GM21737 (cell line): ENCODE measurements around the gene SLCO4A1.

Source experiments
- ATAC-seq: cut with Tn5 transposase; IDR thresholded peaks from one replicate; pipeline ENCODE4 v1.9.1; 2021; ENCODE audit warnings: mild to moderate bottlenecking, moderate library complexity; ENCODE audit not compliant: unreplicated experiment

Gene SLCO4A1

GRCh38 chr20:62642051-62642665, at the start of gene SLCO4A1:
Gene SLCO4A1, plus strand, starts transcription at chr20:62642503. Its CDS starts 13,952 bp downstream, at chr20:62656455.
- ATAC-seq = peak; percentile 49

GRCh38 chr20:62592506-62593177, 49.7 kb upstream of the SLCO4A1 start:
- no peak for ATAC-seq

- ATAC-seq = no peak
These were observed 48.7 kb upstream of the SLCO4A1 start for GRCh38 chr20:62593616-62594015.

- ATAC-seq = no peak
These were observed 47.2 kb upstream of the SLCO4A1 start for GRCh38 chr20:62595069-62595468.

GRCh38 chr20:62595491-62595890, 46.8 kb upstream of the SLCO4A1 start:
- ATAC-seq = no peak

- no peak for ATAC-seq
These were observed 45.8 kb upstream of the SLCO4A1 start for GRCh38 chr20:62596486-62596885.

- no peak for ATAC-seq
These were observed 45.4 kb upstream of the SLCO4A1 start for GRCh38 chr20:62596921-62597320.

- no peak for ATAC-seq
These were observed 44.7 kb upstream of the SLCO4A1 start for GRCh38 chr20:62597416-62598115.

- ATAC-seq = no peak
These were observed 43.5 kb upstream of the SLCO4A1 start for GRCh38 chr20:62598761-62599194.

- no peak for ATAC-seq
These were observed 42.8 kb upstream of the SLCO4A1 start for GRCh38 chr20:62599216-62600110.

GRCh38 chr20:62601172-62601571, 41.1 kb upstream of the SLCO4A1 start:
- ATAC-seq = no peak

GRCh38 chr20:62601714-62602113, 40.6 kb upstream of the SLCO4A1 start:
- no peak for ATAC-seq

GRCh38 chr20:62602550-62602949, 39.8 kb upstream of the SLCO4A1 start:
- ATAC-seq = no peak

- no peak for ATAC-seq
These were observed 39.0 kb upstream of the SLCO4A1 start for GRCh38 chr20:62603021-62603906.

GRCh38 chr20:62603907-62604785, 38.2 kb upstream of the SLCO4A1 start:
- ATAC-seq = no peak

- no peak for ATAC-seq
These were observed 37.5 kb upstream of the SLCO4A1 start for GRCh38 chr20:62604796-62605195.

- ATAC-seq = no peak
These were observed 36.9 kb upstream of the SLCO4A1 start for GRCh38 chr20:62605236-62605943.

GRCh38 chr20:62606016-62606415, 36.3 kb upstream of the SLCO4A1 start:
- ATAC-seq = no peak
